Inflammatory macrophage treated with lipopolysaccharide for 4 hours (primary cell): ENCODE results near the gene SMOC2.

ENCODE experiments used
- DNase-seq: peaks from one replicate; pipeline ENCODE4 v3.0.0-alpha.2; 2020

The SMOC2 gene

GRCh38 chr6:168494726-168495125 is 53.7 kb downstream of the SMOC2 start:
- DNase-seq = no peak

DNA sequence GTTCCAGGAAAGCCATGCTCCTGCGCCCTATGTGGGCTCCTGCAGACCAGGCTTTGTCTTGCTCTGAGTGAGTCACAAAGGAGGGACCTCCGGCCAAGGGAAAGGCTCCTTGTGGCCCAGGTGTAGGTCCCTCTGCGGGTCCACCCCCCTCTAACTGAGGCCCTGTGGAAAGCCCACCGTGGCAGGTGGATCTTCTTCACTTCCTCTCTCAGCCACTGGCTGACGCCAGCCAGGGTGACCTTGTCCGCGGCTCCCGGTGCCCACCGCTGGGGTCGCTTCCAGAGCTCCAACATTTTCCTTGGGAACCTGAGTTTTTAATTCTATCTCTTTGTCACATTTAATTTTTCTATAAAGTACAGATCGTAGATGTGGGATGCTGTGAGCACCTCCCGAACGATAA is 54.1 kb downstream of the SMOC2 start:
- DNase-seq = no peak

GRCh38 chr6:168495636-168496035 is 54.7 kb downstream of the SMOC2 start:
- DNase-seq = no peak

DNA sequence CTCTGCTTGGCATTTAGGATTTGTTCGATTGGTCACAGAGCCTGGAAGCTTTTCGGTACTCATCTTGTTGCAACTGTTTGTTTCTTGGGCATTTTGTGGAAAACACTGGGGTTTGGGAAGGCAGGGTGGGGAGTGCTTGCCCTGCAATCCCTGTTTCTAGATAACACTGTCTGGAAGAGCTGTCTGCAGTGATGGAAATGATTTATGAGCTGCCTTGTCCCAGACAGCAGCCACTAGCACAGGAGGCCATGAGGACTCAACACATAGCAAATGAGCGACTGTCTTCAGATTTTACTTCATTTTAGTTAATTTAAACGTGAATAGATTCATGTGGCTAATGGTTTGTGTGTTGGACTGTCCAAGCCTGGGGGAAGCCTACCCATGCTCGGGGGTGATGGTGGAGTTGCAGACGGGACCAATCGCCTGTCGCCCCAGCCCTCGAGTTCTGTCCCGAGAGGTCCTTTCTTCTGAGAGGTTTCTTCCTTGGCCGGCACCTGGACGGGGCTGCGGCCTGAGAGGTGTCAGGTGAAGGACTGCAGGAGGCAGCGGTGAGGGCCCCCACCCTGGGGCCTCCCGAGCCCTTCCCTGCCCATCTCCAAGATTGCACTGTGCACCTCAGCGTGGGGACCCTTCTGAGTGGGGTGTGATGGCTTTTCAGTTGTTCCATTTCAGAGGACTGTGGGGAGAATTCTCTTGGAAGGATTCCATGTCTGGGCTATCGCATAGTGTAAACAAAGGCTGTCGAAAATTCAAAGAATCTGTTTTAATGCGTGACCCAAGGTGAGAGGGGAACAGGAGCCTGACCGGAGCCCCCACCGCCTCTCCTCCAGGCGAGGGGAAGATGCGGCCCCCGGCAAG is 55.4 kb downstream of the SMOC2 start:
- no peak for DNase-seq

- DNase-seq = no peak
Observed at GRCh38 chr6:168496997-168497331, 56.0 kb downstream of the SMOC2 start.

GRCh38 chr6:168497381-168497780 is 56.4 kb downstream of the SMOC2 start:
- no peak for DNase-seq

DNA sequence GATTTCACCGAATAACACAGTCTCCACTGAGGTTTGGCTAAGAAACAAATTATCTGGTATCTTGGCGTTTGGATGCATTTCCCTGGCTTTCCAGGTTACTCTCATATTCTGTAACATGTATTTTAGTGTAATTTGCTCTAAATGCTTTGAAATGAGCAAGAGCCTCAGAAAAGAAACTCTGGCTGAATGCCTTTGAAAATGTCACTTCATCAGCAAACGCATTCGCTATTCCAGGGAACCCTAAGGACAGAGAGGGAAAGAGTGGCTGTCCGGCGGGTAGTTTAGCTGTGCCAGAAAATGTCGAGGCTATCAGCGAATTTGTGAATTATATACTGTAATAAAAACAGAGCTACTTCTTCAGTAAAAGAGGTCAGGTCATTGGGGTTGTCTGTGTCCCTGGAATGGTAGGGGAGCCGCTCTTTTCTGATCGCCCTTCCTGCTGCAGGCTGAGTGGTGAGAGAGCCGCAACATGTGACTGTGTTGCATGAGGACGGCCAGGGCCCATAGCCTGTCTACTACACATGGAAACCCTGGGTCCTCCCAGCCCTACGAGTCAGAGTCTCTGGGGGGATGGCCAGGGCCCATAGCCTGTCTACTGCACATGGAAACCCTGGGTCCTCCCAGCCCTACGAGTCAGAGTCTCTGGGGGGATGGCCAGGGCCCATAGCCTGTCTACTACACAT is 57.3 kb downstream of the SMOC2 start:
- no peak for DNase-seq

DNA sequence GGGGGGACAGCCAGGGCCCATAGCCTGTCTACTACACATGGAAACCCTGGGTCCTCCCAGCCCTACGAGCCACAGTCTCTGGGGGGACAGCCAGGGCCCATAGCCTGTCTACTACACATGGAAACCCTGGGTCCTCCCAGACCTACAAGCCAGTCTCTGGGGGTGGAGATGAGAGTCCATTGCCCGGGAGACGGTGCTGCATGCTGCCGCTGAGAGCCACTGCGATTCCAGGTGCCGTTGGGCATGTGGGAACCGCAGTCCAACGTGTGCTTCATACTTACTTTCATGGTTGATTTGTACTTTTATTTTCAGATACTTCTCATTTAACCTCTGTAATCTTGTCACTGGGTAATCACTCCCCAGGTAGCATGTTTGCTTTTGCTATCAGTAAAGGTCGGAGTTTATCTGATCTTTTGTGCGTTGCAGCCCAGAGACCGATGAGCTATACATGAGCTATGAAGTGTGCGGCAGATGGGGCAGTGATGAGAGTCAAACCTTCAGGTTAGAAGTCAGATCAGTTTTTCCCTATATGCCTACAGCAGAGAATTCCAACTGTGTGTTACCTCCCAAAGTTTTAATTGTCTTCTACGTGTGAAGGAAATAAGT is 58.2 kb downstream of the SMOC2 start:
- DNase-seq = no peak

DNA sequence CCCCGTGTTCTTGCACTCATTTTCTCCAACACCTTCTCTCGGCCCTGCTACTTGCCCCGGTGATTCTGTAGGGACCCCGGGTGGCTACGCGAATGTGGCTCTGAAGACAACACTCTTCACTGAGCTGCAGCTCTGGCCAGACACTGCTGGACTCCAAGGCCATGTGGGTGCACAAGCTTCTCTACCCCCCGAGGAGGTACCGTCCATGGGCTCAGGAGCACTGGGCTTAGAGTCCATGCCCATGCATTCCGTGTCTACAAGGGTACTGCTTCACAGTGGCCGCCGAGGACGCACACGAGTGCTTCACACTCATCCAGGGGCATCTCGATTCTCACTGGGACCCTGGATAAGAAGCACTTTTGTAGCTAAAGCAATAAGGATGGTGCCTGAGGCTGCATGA is 59.5 kb downstream of the SMOC2 start:
- DNase-seq = no peak

DNA sequence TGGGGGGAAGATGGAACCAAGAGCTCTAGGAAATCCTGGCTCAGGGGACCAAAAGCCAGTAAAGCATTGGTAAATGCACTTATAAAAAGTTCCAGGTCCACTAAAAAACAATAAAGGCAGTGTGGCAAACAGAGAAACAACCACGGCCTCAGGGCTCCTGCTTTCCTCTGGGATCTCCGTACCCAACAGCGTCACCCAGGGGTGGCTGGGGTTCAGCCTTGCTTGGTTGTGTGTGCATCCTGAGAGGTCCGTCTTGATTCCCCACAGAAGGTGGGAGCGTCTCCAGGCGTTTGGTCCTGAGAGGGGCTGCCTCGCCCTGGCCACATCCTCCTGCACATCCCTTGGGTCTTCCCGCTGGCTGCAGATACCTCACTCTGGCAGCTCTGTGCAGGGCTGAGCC is 60.6 kb downstream of the SMOC2 start:
- no peak for DNase-seq

DNA sequence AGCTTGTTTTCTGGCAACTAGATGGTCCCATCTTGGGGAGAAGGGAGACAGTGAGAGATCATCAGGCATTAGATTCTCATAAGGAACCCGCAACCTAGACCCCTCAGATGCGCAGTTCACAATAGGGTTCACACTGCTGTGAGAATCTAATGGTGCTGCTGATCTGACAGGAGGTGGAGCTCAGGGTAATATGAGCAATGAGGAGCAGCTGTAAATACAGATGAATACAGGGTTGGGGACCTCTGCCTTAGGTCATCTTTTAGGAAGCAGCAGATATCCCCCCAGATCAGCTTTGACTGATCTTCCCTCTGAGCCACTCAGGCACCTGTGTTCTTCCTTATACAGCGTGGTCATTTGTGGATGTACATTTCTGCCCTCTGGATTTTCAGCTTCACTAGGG is 63.4 kb downstream of the SMOC2 start:
- no peak for DNase-seq

GRCh38 chr6:168506460-168506859 is 65.5 kb downstream of the SMOC2 start:
- no peak for DNase-seq

DNA sequence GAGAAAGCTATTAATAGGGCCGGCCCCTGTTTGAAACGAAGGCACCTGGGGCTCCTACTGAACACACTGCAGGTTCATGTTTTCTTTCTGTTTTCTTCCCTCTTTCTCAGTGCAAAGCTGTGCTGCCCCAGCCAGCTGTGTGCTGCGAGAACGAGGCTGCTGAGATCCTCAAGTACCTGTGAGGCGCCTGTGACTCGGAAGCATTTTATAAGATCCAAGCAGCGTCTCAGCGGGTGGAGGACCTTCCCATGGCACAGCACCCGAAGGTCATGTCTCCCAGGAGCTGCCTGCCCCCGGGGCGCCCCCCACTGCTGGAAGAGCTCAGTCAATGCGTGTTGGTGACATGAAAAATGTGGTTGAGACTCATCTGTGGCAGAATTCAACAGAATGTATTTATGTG is 66.3 kb downstream of the SMOC2 start:
- no peak for DNase-seq

- DNase-seq = no peak
Observed at GRCh38 chr6:168507730-168508129, 66.7 kb downstream of the SMOC2 start.

DNA sequence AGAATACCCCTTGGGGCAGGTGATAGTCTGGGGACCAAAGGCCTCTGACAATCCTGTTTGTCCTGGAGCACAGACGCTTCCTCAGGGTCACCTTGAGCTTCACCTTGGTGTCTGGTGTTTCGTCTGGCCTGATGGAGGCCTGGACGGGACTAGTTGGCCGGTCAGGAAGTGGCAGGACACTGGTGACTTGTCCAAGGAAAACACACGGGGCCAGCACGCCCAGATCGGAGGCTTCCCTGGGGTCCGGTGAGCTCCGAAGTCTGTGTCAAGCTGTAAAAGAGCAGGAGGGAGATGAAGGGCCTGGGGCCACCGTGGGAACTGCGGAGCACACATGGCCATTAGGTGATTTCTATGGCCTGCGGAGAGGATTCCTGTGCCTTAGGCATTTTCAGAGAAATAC is 67.9 kb downstream of the SMOC2 start:
- DNase-seq = no peak

- no peak for DNase-seq
Observed at GRCh38 chr6:168513766-168514165, 72.8 kb downstream of the SMOC2 start.

GRCh38 chr6:168514216-168514615 is 73.2 kb downstream of the SMOC2 start:
- DNase-seq = no peak

GRCh38 chr6:168515376-168515775 is 74.4 kb downstream of the SMOC2 start:
- DNase-seq = no peak

DNA sequence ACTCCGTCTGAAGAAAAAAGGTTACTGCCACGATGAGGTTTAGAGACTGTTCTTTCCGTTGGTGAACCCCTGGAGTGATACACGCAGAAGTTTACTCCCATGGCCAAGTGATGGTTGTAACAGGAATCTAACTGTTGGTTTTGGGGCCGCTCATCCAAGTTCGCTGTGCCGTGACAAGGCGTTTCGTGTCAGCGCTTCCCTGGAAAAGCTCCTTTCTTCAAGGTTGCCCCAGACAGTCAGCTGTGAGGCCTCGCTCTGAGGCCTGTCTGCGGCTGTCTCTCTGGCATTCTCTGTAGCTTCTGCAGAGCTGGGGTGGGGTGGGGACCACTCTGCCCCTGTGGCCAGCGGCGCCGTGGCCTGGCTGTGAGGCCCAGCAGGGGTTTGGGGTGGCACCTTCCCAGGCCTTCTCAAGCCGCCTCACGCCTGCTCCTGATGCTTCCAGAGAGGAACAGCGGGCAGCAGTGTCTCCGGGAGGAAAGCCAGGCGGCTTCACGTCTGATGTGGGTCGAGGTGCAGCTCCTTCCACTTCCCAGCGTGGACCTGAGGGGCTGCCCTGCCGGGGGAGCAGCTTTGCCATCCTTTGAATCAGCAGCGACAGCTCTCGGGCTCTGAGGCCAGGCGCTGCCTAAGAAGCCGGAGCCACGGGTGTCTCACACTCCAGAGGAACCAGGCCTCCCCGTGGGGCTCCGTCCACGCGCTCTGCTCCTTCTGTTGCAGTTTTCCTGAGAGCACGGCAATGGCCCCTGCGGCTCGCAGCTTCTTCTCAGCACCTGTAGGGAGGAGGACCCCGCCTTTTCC is 76.2 kb downstream of the SMOC2 start:
- DNase-seq = no peak

DNA sequence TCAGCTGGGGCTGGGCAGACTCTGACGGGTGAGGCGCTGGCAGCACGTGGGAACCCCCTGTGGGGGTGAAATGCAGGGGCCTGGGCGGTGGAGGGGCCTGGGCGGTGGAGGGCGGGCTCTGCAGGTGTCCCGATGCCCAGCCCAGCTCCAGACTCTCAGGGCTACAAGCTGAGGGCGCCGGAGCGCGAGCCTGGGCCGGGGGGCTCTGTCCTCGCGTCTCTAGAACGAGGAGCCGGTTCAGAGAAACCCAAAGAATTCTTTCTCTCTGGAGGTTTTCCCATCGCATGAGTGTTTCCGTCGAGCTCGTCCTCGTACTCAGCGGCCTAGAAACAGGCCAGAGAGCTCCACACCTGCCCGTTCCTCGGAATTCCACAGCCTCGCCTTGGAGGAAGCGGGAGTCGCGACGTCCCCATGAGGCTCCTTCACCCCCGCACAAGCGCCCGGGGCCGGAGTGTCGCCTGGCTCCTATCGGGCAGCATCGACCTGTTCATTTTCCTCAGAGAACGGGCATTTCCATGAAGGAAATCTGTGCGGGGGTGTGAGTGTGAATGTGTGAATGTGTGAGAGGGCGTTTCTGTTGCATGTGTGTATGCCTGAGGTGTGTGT is 76.9 kb downstream of the SMOC2 start:
- DNase-seq = no peak

DNA sequence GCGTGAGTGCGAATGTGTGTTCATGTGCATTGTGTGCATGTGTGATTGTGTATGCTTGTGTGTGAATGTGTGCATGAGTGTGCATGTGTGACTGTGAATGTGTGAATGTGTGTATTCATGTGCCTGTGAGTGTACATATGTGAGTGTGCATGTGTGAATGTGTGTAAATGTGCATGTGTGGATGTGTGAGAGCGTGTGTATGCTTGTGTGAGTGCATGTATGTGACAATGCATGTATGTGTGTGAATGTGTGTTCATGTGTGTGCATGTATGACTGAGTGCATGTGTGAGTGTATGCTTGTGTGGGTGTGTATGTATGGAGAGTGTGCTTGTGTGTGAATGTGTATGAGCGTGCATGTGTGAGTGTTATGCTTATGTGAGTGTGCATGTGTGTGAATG is 77.4 kb downstream of the SMOC2 start:
- no peak for DNase-seq

GRCh38 chr6:168518867-168519266 is 77.9 kb downstream of the SMOC2 start:
- no peak for DNase-seq

- DNase-seq = no peak
Observed at GRCh38 chr6:168520233-168520632, 79.2 kb downstream of the SMOC2 start.
